NOMO-1 treated with DMSO at 0.1 percent for 48 hours (cell line): ENCODE measurements around the gene ZDHHC3.

ENCODE experiments used
- DNase-seq: peaks from one replicate; lab custom pipeline; 2025; ENCODE audit not compliant: unreplicated experiment; lab: John Stamatoyannopoulos, UW

Gene ZDHHC3

GRCh38 chr3:44899683-44900367 is 76.1 kb downstream of the ZDHHC3 start:
- no peak for DNase-seq

GRCh38 chr3:44896440-44896839 is 79.5 kb downstream of the ZDHHC3 start:
- peak; percentile 55 for DNase-seq

- DNase-seq = no peak
Measured at GRCh38 chr3:44894485-44894884, 81.5 kb downstream of the ZDHHC3 start.

- no peak for DNase-seq
Measured at GRCh38 chr3:44893097-44893496, 82.9 kb downstream of the ZDHHC3 start.

GRCh38 chr3:44892689-44893088 is 83.3 kb downstream of the ZDHHC3 start:
- DNase-seq = no peak

GRCh38 chr3:44890852-44891251 is 85.1 kb downstream of the ZDHHC3 start:
- peak; percentile 36 for DNase-seq

GRCh38 chr3:44890258-44890657 is 85.7 kb downstream of the ZDHHC3 start:
- no peak for DNase-seq

- DNase-seq = no peak
Measured at GRCh38 chr3:44887101-44887500, 88.9 kb downstream of the ZDHHC3 start.

GRCh38 chr3:44886561-44886960 is 89.4 kb downstream of the ZDHHC3 start:
- DNase-seq = no peak

GRCh38 chr3:44885618-44886017 is 90.4 kb downstream of the ZDHHC3 start:
- no peak for DNase-seq

- DNase-seq = no peak
Measured at GRCh38 chr3:44883999-44884431, 92.0 kb downstream of the ZDHHC3 start.

- no peak for DNase-seq
Measured at GRCh38 chr3:44883213-44883955, 92.6 kb downstream of the ZDHHC3 start.

GRCh38 chr3:44880284-44880683 is 95.7 kb downstream of the ZDHHC3 start:
- no peak for DNase-seq

GRCh38 chr3:44877333-44877732 is 98.6 kb downstream of the ZDHHC3 start:
- no peak for DNase-seq

GRCh38 chr3:44875596-44875995 is 100.4 kb downstream of the ZDHHC3 start:
- DNase-seq = no peak
